Liver (tissue), 9 donors: ENCODE measurements around the gene EDEM1. TPM values are rescaled to one million over a fixed set of nuclear protein-coding genes. Genes with fewer than 3 reads are reported as not detected.

Experiments
- DNase-seq: peaks from one replicate; pipeline ENCODE4 v3.0.0-alpha.2; 2017; ENCODE audit warnings: low spot score
- H3K27ac ChIP-seq, 2 donors: one replicate each; pipeline ENCODE4 v1.7.0; 2013; ENCODE audit warnings: inconsistent platforms in 2 of 2, low read length in 2 of 2, control low read depth in 1 of 2, low read depth in 1 of 2, mild to moderate bottlenecking in 1 of 2
- H3K27me3 ChIP-seq, 4 donors: one replicate each; pipeline versions ENCODE4 v1.6.1 to v1.7.0; 2013; ENCODE audit warnings: low read length in 3 of 4, inconsistent platforms in 1 of 4, mild to moderate bottlenecking in 1 of 4, moderate library complexity in 1 of 4; ENCODE audit not compliant: control insufficient read depth in 4 of 4, insufficient read depth in 4 of 4
- H3K36me3 ChIP-seq, 4 donors: one replicate each; pipeline versions ENCODE4 v1.6.1 to v1.7.0; 2013; ENCODE audit warnings: low read length in 3 of 4, mild to moderate bottlenecking in 3 of 4, low read depth in 1 of 4, moderate library complexity in 1 of 4; ENCODE audit not compliant: control insufficient read depth in 4 of 4, insufficient read depth in 3 of 4
- H3K4me1 ChIP-seq, 4 donors: one replicate each; pipeline versions ENCODE4 v1.6.1 to v1.7.0; 2013; ENCODE audit warnings: low read length in 3 of 4, mild to moderate bottlenecking in 3 of 4, moderate library complexity in 1 of 4; ENCODE audit not compliant: control insufficient read depth in 4 of 4, insufficient read depth in 4 of 4
- H3K4me3 ChIP-seq, 3 donors: one replicate each; pipeline versions ENCODE4 v1.6.1 to v1.7.0; 2013; ENCODE audit warnings: low read length in 3 of 3, control low read depth in 1 of 3, low read depth in 1 of 3, mild to moderate bottlenecking in 1 of 3
- H3K9ac ChIP-seq, 2 donors: one replicate each; pipeline ENCODE4 v1.7.0; 2013; ENCODE audit warnings: low read length in 2 of 2, mild to moderate bottlenecking in 2 of 2, moderate library complexity in 2 of 2, control low read depth in 1 of 2, low read depth in 1 of 2
- H3K9me3 ChIP-seq, 4 donors: one replicate each; pipeline versions ENCODE4 v1.6.1 to v1.7.0; 2013; ENCODE audit warnings: low read length in 3 of 4; ENCODE audit not compliant: control insufficient read depth in 4 of 4
- EGR1 ChIP-seq, 2 donors: IDR thresholded peaks; 2 replicates each; pipeline ENCODE4 v1.6.1; 2016 to 2018; ENCODE audit warnings: antibody characterized with exemption in 2 of 2, low read depth in 2 of 2
- FOXA1 ChIP-seq: IDR thresholded peaks from 2 replicates; pipeline ENCODE4 v1.6.1; 2016; ENCODE audit warnings: antibody characterized with exemption
- FOXA2 ChIP-seq: IDR thresholded peaks from 2 replicates; pipeline ENCODE4 v1.6.1; 2016; ENCODE audit warnings: antibody characterized with exemption
- GABPA ChIP-seq, 2 donors: IDR thresholded peaks in 1 of 2; conservative IDR thresholded peaks in 1 of 2; 2 replicates each; pipeline ENCODE4 v1.6.1; 2016; ENCODE audit warnings: antibody characterized with exemption in 2 of 2, mild to moderate bottlenecking in 1 of 2, moderate library complexity in 1 of 2
- HNF4A ChIP-seq, 2 donors: conservative IDR thresholded peaks; 2 replicates each; pipeline ENCODE4 v1.6.1; 2016; ENCODE audit warnings: antibody characterized with exemption in 2 of 2, mild to moderate bottlenecking in 2 of 2
- JUND ChIP-seq, 2 donors: IDR thresholded peaks; 2 replicates each; pipeline ENCODE4 v1.6.1; 2016; ENCODE audit warnings: antibody characterized with exemption in 2 of 2
- RAD21 ChIP-seq, 2 donors: IDR thresholded peaks; 2 replicates each; pipeline ENCODE4 v1.6.1; 2016; ENCODE audit warnings: antibody characterized with exemption in 2 of 2, mild to moderate bottlenecking in 2 of 2
- RXRA ChIP-seq, 2 donors: IDR thresholded peaks; 2 replicates each; pipeline ENCODE4 v1.6.1; 2017 to 2018; ENCODE audit warnings: antibody characterized with exemption in 2 of 2, mild to moderate bottlenecking in 1 of 2
- SP1 ChIP-seq: IDR thresholded peaks from 2 replicates; pipeline ENCODE4 v1.6.1; 2018; ENCODE audit warnings: antibody characterized with exemption, mild to moderate bottlenecking
- TAF1 ChIP-seq: conservative IDR thresholded peaks from 2 replicates; pipeline ENCODE4 v1.6.1; 2016; ENCODE audit warnings: antibody characterized with exemption, mild to moderate bottlenecking
- YY1 ChIP-seq: IDR thresholded peaks from 2 replicates; pipeline ENCODE4 v1.6.1; 2016; ENCODE audit warnings: antibody characterized with exemption, mild to moderate bottlenecking
- WGBS: extraction: QIAGEN DNeasy Blood & Tissue Kit; methylation state at CpG from one replicate; pipeline ENCODE4 v1.1.7; 2013; 5-methylcytosine and 5-hydroxymethylcytosine counted together
- polyA plus RNA-seq, 2 donors: library from polyadenylated mRNA; stranded (reverse) in 1 of 2; unstranded in 1 of 2; fragments of 200-250 nt in 1 of 2; fragments of >200 nt in 1 of 2; fragmentation: Nextera tagmentation in 1 of 2; extraction: Ambion mirVana in 1 of 2; gene quantifications; one replicate each; pipeline versions ENCODE4 v1.2.1 to v1.2.3, GENCODE V29; 2013 to 2015
- total RNA-seq, 2 donors: library from RNA; depleted of rRNA; stranded (reverse); fragments of >200 nt; gene quantifications; one replicate each; pipeline ENCODE4 v1.2.3, GENCODE V29; 2014
- TF ChIP-seq, protein P1 (sequence below): IDR thresholded peaks from 2 replicates; pipeline ENCODE4 v1.6.1; 2016; ENCODE audit warnings: antibody characterized with exemption
- TF ChIP-seq, protein P2 (sequence below): IDR thresholded peaks from 2 replicates; pipeline ENCODE4 v1.6.1; 2016; ENCODE audit warnings: antibody characterized with exemption
- TF ChIP-seq, protein P3 (sequence below): IDR thresholded peaks from 2 replicates; pipeline ENCODE4 v1.6.1; 2016; ENCODE audit warnings: antibody characterized with exemption
- TF ChIP-seq, protein P4 (sequence below): fragments of 150-350 bp; IDR thresholded peaks from 2 replicates; pipeline ENCODE4 v1.5.1; 2017; ENCODE audit warnings: improper control_type of control experiment, low read depth, low read length; ENCODE audit not compliant: missing input control
- TF ChIP-seq, protein P5 (sequence below): IDR thresholded peaks from 2 replicates; pipeline ENCODE4 v1.6.1; 2016; ENCODE audit warnings: antibody characterized with exemption, mild to moderate bottlenecking
- donor health status: healthy.
- donor health status: healthy.
- donor health status: healthy.
- donor health status: healthy.
- donor health status: healthy.

The EDEM1 gene
- total and polyA plus RNA-seq, 4 donors: 20.4 to 97.5 (median 32.9) TPM

DNA sequence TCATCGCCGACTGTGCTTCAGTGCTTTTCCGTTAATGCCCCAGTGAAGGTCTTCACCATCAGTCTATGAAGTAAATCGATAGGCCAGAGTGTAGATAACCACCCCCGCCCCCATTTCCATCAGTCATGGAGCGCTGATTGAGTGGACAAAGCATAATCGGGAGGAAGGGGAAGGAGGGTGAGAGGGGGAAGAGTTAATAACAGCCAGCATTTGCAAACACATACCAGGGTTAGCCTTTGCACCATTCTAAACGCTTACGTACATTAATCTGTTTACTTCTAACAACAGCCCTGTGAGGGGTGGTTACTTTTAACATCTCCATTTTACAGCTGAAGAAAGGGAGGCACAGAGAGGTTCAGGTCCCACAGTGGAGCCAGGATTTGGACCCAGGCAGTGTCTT lies 26.8 kb downstream of the EDEM1 start:
- Histone ChIP-seq H3K4me3 (no peak overlapping the region), H3K9me3 (no peaks in the 10 kb centered on the region)
- DNase-seq: no peak

DNA sequence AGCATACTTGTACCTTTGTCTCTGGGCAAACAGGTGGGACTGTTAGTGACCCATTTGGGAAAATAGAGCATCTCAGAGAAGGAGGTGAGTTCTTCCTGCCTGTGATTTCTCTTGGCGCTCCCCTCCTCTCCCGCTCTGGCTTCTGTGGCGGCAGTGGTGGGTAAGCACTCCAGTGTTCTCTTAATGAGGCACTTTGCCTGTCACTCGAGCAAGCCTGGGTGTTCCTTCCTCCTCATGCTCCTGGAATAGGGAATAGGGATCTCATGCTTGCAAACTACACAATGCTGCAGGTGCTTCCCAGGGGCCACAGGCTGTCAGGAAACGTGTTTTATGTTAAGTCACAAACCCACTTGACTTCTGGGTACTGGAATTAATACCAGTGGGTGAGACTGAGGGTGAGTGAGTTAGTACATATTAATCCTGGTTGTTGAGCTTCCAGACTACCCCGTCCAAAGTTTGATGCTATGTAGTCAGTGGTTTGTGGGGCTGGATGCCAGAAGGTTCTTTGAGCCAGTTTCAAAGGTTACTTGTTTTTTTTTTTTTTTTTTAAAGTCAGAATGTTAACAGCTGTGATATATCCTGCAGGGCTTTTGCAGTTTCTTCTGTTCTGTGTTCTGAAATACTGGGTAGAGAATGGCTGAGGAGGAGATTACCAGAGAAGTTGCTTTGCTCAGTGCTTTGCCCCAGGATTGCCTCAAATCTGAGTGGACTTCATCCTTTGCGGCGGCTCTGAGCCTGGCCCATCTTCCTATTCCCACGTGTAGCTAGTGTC lies 30.5 kb downstream of the EDEM1 start:
- no peak overlapping the region for H3K9ac ChIP-seq
- H3K4me1 ChIP-seq: peaks cover 0 to 33% (median 26%) of the 10 kb centered on the region in 4 donors
- H3K4me3 ChIP-seq: no peak overlapping the region
- H3K27me3 ChIP-seq: no peaks in the 10 kb centered on the region
- H3K9me3 ChIP-seq: no peaks in the 10 kb centered on the region
- peaks cover 5 to 55% (median 52%) of the 10 kb centered on the region in 4 donors for H3K36me3 ChIP-seq
- DNase-seq: no peak
- 47% methylated on average over 9 of the region's 9 CpGs for WGBS
- peak overlapping the region in 1 of 2 donors; percentile 52 for H3K27ac ChIP-seq
- no peak for TF ChIP-seq YY1
- TF ChIP-seq FOXA1: no peak
- peak; percentile 65 for TF ChIP-seq SP1
- TF ChIP-seq, protein P1, sequence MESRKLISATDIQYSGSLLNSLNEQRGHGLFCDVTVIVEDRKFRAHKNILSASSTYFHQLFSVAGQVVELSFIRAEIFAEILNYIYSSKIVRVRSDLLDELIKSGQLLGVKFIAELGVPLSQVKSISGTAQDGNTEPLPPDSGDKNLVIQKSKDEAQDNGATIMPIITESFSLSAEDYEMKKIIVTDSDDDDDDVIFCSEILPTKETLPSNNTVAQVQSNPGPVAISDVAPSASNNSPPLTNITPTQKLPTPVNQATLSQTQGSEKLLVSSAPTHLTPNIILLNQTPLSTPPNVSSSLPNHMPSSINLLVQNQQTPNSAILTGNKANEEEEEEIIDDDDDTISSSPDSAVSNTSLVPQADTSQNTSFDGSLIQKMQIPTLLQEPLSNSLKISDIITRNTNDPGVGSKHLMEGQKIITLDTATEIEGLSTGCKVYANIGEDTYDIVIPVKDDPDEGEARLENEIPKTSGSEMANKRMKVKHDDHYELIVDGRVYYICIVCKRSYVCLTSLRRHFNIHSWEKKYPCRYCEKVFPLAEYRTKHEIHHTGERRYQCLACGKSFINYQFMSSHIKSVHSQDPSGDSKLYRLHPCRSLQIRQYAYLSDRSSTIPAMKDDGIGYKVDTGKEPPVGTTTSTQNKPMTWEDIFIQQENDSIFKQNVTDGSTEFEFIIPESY: no peak
- TF ChIP-seq, protein P2, sequence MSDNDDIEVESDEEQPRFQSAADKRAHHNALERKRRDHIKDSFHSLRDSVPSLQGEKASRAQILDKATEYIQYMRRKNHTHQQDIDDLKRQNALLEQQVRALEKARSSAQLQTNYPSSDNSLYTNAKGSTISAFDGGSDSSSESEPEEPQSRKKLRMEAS: peak; percentile 15
- no peak for TF ChIP-seq JUND (IDR thresholded peaks at IDR 0.05)
- TF ChIP-seq RAD21 (IDR thresholded peaks at IDR 0.05): peak in 1 of 2 donors; percentile 6
- TF ChIP-seq FOXA2: no peak
- TF ChIP-seq RXRA (IDR thresholded peaks at IDR 0.05): peak; percentile 40 to 49
- TF ChIP-seq, protein P3, sequence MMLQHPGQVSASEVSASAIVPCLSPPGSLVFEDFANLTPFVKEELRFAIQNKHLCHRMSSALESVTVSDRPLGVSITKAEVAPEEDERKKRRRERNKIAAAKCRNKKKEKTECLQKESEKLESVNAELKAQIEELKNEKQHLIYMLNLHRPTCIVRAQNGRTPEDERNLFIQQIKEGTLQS: no peak
- TF ChIP-seq, protein P4, sequence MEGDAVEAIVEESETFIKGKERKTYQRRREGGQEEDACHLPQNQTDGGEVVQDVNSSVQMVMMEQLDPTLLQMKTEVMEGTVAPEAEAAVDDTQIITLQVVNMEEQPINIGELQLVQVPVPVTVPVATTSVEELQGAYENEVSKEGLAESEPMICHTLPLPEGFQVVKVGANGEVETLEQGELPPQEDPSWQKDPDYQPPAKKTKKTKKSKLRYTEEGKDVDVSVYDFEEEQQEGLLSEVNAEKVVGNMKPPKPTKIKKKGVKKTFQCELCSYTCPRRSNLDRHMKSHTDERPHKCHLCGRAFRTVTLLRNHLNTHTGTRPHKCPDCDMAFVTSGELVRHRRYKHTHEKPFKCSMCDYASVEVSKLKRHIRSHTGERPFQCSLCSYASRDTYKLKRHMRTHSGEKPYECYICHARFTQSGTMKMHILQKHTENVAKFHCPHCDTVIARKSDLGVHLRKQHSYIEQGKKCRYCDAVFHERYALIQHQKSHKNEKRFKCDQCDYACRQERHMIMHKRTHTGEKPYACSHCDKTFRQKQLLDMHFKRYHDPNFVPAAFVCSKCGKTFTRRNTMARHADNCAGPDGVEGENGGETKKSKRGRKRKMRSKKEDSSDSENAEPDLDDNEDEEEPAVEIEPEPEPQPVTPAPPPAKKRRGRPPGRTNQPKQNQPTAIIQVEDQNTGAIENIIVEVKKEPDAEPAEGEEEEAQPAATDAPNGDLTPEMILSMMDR: no peak
- no peak for TF ChIP-seq TAF1
- TF ChIP-seq, protein P5, sequence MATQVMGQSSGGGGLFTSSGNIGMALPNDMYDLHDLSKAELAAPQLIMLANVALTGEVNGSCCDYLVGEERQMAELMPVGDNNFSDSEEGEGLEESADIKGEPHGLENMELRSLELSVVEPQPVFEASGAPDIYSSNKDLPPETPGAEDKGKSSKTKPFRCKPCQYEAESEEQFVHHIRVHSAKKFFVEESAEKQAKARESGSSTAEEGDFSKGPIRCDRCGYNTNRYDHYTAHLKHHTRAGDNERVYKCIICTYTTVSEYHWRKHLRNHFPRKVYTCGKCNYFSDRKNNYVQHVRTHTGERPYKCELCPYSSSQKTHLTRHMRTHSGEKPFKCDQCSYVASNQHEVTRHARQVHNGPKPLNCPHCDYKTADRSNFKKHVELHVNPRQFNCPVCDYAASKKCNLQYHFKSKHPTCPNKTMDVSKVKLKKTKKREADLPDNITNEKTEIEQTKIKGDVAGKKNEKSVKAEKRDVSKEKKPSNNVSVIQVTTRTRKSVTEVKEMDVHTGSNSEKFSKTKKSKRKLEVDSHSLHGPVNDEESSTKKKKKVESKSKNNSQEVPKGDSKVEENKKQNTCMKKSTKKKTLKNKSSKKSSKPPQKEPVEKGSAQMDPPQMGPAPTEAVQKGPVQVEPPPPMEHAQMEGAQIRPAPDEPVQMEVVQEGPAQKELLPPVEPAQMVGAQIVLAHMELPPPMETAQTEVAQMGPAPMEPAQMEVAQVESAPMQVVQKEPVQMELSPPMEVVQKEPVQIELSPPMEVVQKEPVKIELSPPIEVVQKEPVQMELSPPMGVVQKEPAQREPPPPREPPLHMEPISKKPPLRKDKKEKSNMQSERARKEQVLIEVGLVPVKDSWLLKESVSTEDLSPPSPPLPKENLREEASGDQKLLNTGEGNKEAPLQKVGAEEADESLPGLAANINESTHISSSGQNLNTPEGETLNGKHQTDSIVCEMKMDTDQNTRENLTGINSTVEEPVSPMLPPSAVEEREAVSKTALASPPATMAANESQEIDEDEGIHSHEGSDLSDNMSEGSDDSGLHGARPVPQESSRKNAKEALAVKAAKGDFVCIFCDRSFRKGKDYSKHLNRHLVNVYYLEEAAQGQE: no peak
- TF ChIP-seq GABPA (IDR thresholded peaks at IDR 0.05 in 1 of 2, conservative IDR thresholded peaks at IDR 0.05 in 1 of 2): no peak
- TF ChIP-seq HNF4A (conservative IDR thresholded peaks at IDR 0.05): peak; percentile 86 to 88
- TF ChIP-seq EGR1 (IDR thresholded peaks at IDR 0.05; ENCODE audit: low read depth in 2 of 2): no peak

More for the DNA sequence above, 26.8 kb downstream of the EDEM1 start:
- no peak overlapping the region for H3K27ac ChIP-seq
- peaks cover 0 to 33% (median 26%) of the 10 kb centered on the region in 4 donors for H3K4me1 ChIP-seq
- no peak for TF ChIP-seq SP1
- no peak for TF ChIP-seq JUND (IDR thresholded peaks at IDR 0.05)
- TF ChIP-seq, protein P2: no peak
- TF ChIP-seq, protein P5: no peak
- H3K36me3 ChIP-seq: peaks cover 10 to 87% (median 81%) of the 10 kb centered on the region in 4 donors
- no peak overlapping the region for H3K9ac ChIP-seq
- H3K27me3 ChIP-seq: no peaks in the 10 kb centered on the region
- 73% methylated on average over 9 of the region's 9 CpGs for WGBS
